Pons (tissue), 1 donor: Measurements from ENCODE around the gene SEC24D.
A peak's percentile ranks its signal among the peaks of the same experiment; 100 is the strongest.

Source experiments
- DNase-seq: peaks from one replicate; pipeline ENCODE4 v3.0.0-alpha.2; 2016; ENCODE audit warnings: low spot score

The SEC24D gene

GRCh38 chr4:118845552-118846050, 9.7 kb upstream of the SEC24D start:
- DNase-seq: no peak

DNA sequence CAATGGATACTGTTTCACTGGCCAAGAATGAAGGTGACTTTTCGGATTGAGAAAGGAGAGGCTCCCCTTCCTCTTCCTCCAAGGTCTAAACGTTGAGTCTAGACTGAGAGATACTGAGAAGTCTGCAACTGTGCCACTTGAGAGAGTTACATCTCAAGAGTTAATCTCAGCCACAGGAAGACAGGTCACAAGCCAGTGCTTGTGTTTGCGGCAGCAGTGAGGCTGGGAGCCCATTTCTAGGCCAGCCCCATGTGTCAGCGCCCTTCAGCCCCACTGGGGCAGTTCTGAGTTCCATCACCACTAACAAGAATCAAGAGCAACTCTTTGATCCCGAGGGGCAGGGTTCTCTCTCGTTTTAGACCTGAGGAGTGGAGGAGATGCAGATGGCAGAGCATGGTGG, 7.3 kb upstream of the SEC24D start:
- no peak for DNase-seq

- no peak for DNase-seq
Measured at GRCh38 chr4:118842055-118842454, 6.1 kb upstream of the SEC24D start.

DNA sequence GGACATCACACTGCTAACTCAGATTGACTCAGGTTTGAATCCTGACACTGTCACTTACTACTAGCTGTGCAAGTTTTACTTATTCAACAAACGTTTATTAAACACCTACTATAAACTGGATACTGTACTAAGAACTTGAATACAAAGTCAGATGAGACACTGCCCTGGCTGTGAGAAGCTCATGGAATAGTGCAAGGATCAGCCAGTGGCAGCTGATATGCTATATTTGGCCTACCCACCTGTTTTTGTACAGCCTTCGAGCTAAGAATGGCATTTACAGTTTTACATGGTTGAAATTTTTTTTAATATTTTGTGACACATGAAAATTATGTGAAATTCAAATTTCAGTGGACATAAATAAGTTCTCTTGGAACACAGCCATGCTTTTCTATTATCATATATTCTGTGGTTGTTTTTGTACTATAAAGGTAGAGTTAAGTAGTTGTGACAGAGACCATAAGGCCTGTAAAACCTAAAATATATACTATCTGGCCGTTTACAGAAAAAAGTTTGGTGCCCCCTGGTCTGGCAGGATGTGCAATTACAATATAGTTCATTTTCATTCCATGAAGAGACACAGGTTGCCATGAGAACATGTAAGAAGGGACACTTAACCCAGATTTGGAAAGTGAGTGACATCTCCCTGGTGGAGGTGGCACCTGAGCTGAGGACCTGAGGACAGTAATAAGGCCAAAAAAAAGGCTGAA, 3.4 kb upstream of the SEC24D start:
- no peak for DNase-seq

DNA sequence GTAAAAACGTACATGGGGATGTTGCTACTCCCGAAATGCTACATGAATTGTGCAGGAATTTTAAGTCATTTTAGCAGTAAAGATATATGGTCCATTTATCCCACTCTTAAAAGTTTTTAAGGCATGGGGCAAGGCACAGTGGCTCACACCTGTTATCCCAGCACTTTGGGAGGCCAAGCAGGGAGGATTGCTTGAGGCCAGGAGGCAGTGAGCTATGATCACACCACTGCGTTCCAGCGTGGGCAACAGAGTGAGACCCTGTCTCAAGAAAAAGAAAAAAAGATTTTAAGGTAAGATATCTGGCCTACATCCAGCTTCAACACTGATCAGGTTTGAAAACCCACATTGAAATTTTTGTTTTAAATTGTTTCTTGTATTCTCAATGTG, 1.2 kb upstream of the SEC24D start:
- no peak for DNase-seq

- peak; percentile 41 for DNase-seq
Measured at GRCh38 chr4:118836301-118837120, 585 bp upstream of the SEC24D start.

DNA sequence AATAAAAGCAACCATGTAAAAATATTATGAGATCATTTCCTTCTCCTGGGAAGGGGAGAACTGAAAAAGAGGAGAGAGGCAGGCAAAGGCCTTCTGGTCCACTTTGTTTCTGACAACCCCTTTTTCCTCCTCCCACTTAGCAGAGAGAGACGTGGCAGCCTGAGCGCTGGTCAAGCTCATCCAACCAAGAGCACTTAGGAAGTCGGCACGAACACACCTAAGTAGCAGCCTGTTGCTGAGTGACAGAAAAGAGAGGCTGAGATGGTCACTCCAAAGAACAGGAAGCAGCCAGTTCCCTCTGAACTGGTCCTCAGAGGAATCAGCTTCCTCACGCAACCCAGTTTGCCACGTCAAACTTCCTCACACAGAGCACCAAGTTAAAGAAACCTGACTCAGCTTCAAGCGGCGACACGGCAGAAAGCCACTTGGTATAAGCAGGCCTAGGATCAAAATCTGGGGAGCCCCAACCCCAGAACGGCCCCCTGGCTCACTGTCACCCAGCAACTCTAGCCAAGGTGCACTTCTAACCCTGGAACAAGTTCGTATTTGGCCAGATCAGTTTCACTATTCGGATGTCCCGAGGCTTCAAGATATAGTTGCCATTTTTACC, 861 bp downstream of the SEC24D start:
- peak; percentile 84 for DNase-seq

DNA sequence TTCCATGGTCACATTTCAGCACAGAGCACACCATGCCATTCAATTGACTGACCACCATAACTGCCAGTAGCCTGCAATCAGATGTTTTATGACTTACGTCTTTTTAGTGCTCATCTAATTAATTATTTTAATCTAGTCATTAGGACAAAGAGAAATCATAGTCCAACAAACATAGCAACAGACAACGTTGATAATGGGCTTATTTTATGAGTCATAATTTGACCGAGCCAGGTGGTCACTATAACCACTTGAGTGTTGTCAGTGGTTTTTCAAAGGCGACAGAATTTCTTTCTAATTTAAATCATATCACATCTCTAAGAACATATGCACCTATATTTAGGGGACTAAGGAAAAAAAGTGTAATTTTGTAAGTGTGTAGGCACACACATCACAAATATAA, 1.9 kb downstream of the SEC24D start:
- DNase-seq: no peak

DNA sequence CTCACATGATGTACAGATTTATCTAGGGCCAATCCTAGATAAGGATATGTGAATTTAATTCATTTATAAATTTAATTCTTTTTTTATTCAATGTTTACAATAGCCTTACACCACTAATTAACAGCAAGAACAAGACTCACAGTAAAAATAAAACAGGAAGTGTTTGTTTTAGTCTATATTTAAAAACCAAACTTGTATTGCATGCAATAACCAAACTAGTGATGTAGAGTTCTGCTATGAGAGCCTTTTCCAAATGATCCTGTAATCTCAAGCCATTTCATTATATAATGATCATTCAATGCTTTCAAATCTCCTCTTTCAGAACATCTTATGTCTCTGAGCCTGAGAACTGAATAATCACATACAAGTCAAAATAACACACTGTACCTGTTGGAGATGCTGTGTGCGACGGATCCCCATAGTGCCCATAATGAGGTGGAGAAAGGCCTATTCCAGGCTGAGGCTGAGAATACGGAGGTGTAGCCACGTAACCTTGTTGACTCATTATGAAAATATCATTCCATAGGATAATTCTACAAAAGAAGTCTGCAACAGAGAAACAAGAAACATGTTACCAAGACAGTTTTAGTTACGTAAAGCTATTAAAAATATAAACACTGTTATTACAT, 2.6 kb downstream of the SEC24D start:
- no peak for DNase-seq

GRCh38 chr4:118829107-118829506, 6.8 kb downstream of the SEC24D start:
- no peak for DNase-seq

- no peak for DNase-seq
Measured at GRCh38 chr4:118826723-118827444, 9.0 kb downstream of the SEC24D start.

- no peak for DNase-seq
Measured at GRCh38 chr4:118825799-118826198, 10.1 kb downstream of the SEC24D start.

DNA sequence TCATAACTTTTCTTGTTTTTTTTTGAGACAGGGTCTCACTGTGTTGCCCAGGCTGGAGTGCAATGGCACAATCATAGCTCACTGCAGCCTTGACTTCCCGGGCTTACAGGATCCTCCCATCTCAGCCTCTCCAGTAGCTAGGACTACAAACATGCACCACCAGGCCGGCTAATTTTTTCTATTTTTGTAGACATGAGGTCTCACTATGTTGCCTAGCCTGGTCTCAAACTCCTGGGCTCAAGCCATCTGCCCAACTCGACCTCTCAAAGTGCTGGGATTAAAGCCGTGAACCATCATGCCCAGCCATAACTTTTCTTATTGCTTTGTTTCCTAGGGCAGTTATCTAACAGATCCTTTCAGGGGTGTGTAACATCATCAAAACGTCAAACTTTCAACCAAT, 11.8 kb downstream of the SEC24D start:
- no peak for DNase-seq

DNA sequence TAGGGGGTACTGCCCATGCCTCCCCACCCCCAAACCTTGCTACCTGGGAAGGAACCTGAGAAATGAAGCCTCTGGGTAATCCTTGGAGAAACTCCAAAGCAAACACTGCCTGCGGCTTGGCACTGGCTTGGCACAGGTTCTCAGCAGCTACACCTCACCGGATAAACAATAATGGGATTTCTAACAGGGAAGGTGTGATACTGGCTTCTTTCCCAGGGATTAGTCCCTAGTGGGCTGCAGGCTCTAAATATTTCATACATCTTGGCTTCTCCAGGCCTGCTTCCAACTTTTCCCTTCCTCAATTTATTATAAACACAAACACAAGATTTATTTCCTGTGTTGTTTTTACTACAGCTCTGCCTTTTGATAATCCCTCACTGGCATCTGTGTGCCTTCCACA, 12.5 kb downstream of the SEC24D start:
- no peak for DNase-seq

DNA sequence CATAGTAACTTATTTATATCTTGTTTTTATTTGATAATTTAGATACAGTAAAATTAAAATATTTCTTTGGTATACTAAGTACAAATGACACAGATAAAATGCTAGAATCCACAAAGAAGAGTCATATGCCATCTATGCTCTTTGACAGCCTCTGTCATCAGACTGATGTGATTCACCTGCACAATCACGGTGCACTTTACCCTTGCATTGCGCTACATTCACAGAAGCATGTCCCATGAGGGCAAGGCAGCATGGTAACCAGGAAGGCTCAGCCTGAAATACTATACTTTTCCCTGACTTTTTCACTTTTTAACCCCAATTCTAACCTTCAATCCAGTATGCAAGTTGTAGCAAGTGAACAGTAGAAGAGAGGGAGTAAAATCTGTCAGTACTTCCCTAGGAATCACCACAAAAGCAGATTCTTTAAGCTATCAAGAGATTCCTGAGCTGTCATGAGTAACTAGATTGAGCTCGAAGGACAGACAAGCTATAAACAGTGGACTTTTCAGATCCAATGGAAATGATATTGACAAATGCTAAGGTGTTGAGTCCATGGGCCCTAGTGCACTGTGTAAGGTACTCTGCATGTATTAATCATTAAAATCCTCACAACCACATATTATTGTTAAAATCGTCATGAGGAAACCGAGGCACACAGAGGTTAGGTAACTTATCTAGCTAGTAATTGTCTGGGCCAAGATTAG, 14.2 kb downstream of the SEC24D start:
- no peak for DNase-seq

DNA sequence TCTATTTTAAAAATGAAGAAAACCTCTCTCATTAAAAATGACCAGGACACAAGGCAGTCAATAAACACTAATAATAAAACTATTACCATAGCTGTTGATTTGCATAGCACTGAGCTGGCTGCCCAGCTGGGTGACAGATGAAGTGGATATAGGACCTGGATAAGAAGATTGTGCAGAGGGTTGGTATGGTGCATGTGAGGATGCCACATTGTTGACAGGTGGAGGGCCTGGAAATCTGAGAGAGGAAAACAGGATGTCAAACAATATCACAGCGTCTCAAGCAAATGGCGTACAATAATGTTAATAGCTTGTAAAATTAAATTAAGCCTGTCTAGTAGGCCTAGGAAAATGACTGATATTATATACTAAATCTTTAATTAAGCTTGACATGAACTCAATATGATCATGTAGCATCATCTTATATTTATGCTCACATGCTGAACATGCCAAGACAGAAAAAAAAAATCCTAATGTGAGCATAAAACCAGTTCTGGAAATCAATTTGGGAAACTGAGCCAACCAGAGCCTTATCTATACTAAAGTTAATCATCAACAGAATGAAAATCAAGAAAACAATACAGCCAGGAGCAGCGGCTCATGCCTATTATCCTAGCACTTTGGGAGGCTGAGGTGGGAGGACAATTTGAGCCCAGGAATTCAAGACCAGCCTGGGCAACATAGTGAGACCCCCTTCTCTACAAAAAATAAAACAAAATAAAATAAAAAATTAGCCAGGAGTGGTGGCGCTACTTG, 18.6 kb downstream of the SEC24D start:
- no peak for DNase-seq

GRCh38 chr4:118816538-118817177, 19.3 kb downstream of the SEC24D start:
- no peak for DNase-seq

DNA sequence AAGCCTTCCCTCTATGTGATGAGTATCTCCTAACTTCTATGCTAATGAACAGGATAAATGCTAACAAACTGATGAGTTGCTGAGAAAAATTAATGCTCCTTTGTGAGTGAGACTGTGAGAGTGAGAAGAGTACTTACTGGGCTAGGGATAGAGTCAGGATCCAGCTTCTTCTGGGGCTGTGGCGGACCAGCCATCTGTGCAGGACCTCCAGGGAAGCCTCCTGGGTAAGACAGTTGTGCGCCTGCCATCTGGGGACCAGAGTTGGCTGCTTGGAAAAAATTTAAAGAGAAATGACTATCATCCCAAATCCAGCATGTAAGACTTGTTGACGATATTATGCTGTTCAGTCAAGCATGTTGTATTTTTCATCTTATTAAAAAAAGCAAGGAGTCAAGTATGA, 21.0 kb downstream of the SEC24D start:
- DNase-seq: no peak

DNA sequence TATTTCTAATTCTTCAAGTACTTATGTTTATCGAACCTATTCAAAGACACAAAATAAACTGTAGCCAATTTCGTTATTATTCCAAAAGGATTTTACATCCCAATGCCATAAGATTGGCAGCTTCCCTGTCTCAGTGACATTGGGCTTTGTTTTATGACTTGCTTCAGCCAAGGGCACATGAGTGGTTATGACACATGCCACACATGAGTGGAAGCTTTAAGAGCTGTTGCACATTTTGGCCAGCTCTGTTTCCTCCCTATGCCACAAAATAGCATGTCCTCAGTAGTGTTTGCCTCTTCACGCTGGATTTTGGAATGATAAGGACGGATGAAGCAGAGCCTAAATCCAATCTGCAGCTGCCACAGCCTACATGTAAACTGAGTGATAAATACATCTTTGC, 21.9 kb downstream of the SEC24D start:
- no peak for DNase-seq

DNA sequence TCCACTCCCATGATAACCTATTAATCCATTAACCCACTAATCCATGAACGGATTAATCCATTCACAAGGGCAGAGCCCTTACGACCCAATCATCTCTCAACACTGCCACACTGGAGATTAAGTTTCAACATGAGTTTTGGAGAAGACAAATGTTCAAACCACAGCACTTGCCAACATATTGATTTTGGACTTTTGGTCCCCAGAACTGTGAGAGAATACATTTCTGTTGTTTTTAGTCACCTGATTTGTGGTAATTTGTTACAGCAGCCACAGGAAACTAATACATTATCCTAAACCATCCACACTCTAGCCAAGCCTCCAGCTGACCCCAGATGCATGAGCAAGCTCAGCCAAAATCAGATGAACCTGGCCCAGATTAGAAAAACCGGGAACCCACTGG, 22.4 kb downstream of the SEC24D start:
- DNase-seq: no peak
